IMR-90 (cell line): ENCODE data around the gene MTRFR. TPM values are rescaled to one million over a fixed set of nuclear protein-coding genes. Genes with fewer than 3 reads are reported as not detected.

Experiments
- ATAC-seq: fragments of 200-7000 bp; cut with Tn5 transposase; 2 replicates; pipeline ENCODE4 v1.9.1; 2020; ENCODE audit warnings: low read depth, mild to moderate bottlenecking, moderate library complexity
- BruUV-seq: library from RNA; stranded (reverse); fragments of 400-500 nt; replicated peaks from 2 replicates; lab custom pipeline; 2021; lab: Mats Ljungman, UMichigan
- CTCF ChIA-PET: fragments of 300-600 bp; formaldehyde crosslinking; extraction: SDS; loops from one replicate; lab custom pipeline; 2021; ENCODE audit warnings: antibody characterized with exemption; lab: Yijun Ruan, JAX
- POLR2A ChIA-PET: fragments of 300-600 bp; sonication (Branson Sonifier 250); formaldehyde crosslinking; loops from one replicate; lab custom pipeline; 2022; ENCODE audit warnings: antibody characterized with exemption; ENCODE audit not compliant: unreplicated experiment; lab: Charles Lee
- DNase-seq: peaks from one replicate; pipeline ENCODE4 v3.0.0; 2013
- H2AFZ ChIP-seq: replicated peaks from 2 replicates; pipeline ENCODE3; 2013; ENCODE audit warnings: low read length, mild to moderate bottlenecking; ENCODE audit not compliant: poor library complexity
- H2AK5ac ChIP-seq: 2 replicates; pipeline ENCODE4 v1.6.1; 2013; ENCODE audit warnings: low read depth, low read length, inconsistent platforms
- H2AK9ac ChIP-seq: replicated peaks from 2 replicates; pipeline ENCODE3; 2013; ENCODE audit warnings: mild to moderate bottlenecking, low read depth, low read length, moderate library complexity; ENCODE audit not compliant: poor library complexity
- H2BK120ac ChIP-seq: 2 replicates; pipeline ENCODE4 v1.6.1; 2013; ENCODE audit warnings: low read depth, low read length, inconsistent platforms
- H2BK15ac ChIP-seq: 3 replicates; pipeline ENCODE4 v1.6.1; 2013; ENCODE audit warnings: low read depth, low read length, inconsistent platforms
- H2BK20ac ChIP-seq: 2 replicates; pipeline ENCODE4 v1.6.1; 2013; ENCODE audit warnings: low read depth, mild to moderate bottlenecking, inconsistent platforms, low read length, moderate library complexity
- H2BK5ac ChIP-seq: 2 replicates; pipeline ENCODE4 v1.6.1; 2013; ENCODE audit warnings: mild to moderate bottlenecking, low read depth, low read length, inconsistent platforms; ENCODE audit not compliant: poor library complexity, severe bottlenecking
- H3K14ac ChIP-seq: replicated peaks from 2 replicates; pipeline ENCODE4 v1.6.1; 2013; ENCODE audit warnings: low read depth, low read length, inconsistent platforms
- H3K18ac ChIP-seq: 2 replicates; pipeline ENCODE4 v1.6.1; 2013; ENCODE audit warnings: low read depth, low read length, control low read depth
- H3K23ac ChIP-seq: 2 replicates; pipeline ENCODE4 v1.6.1; 2013; ENCODE audit warnings: low read depth, low read length, inconsistent platforms
- H3K27ac ChIP-seq: 2 replicates; pipeline ENCODE4 v1.5.1; 2013; ENCODE audit warnings: mild to moderate bottlenecking, control low read depth, low read length; ENCODE audit not compliant: insufficient read depth
- H3K27me3 ChIP-seq: 2 replicates; pipeline ENCODE4 v1.6.1; 2013; ENCODE audit warnings: low read length; ENCODE audit not compliant: control insufficient read depth, insufficient read depth
- H3K36me3 ChIP-seq: 2 replicates; pipeline ENCODE4 v1.6.1; 2013; ENCODE audit warnings: low read length, mixed read lengths; ENCODE audit not compliant: control insufficient read depth, insufficient read depth
- H3K4ac ChIP-seq: 2 replicates; pipeline ENCODE4 v1.6.1; 2013; ENCODE audit warnings: low read depth, low read length, inconsistent platforms
- H3K4me1 ChIP-seq: 2 replicates; pipeline ENCODE4 v1.6.1; 2013; ENCODE audit warnings: low read length, mixed read lengths; ENCODE audit not compliant: control insufficient read depth, insufficient read depth
- H3K4me2 ChIP-seq: 2 replicates; pipeline ENCODE4 v1.6.1; 2013; ENCODE audit warnings: low read depth, mild to moderate bottlenecking, control low read depth, low read length, moderate library complexity
- H3K4me3 ChIP-seq: 2 replicates; pipeline ENCODE4 v1.5.1; 2013; ENCODE audit warnings: low read depth, mild to moderate bottlenecking, control low read depth, low read length, moderate library complexity; ENCODE audit not compliant: insufficient read depth
- H3K56ac ChIP-seq: 2 replicates; pipeline ENCODE4 v1.6.1; 2013; ENCODE audit warnings: low read length, inconsistent platforms; ENCODE audit not compliant: insufficient read depth; ENCODE audit errors: extremely low read depth
- H3K79me1 ChIP-seq, 2 experiments: 2 replicates each; pipeline ENCODE4 v1.6.1; 2013; ENCODE audit warnings: low read length in 2 of 2, inconsistent platforms in 1 of 2, low read depth in 1 of 2
- H3K9ac ChIP-seq: 2 replicates; pipeline ENCODE4 v1.6.1; 2013; ENCODE audit warnings: low read depth, low read length, control low read depth
- H3K9me1 ChIP-seq: 2 replicates; pipeline ENCODE4 v1.6.1; 2013; ENCODE audit warnings: low read length, inconsistent platforms; ENCODE audit not compliant: insufficient read depth
- H3K9me3 ChIP-seq: 2 replicates; pipeline ENCODE4 v1.6.1; 2013; ENCODE audit warnings: low read length; ENCODE audit not compliant: control insufficient read depth, insufficient read depth
- H4K20me1 ChIP-seq: 2 replicates; pipeline ENCODE4 v1.6.1; 2013; ENCODE audit warnings: low read length, inconsistent platforms; ENCODE audit not compliant: insufficient read depth
- H4K5ac ChIP-seq: 2 replicates; pipeline ENCODE4 v1.6.1; 2013; ENCODE audit warnings: mild to moderate bottlenecking, low read depth, low read length, control low read depth
- H4K8ac ChIP-seq, 2 experiments: 2 replicates each; pipeline ENCODE4 v1.6.1; 2013; ENCODE audit warnings: low read depth in 2 of 2, low read length in 2 of 2, control low read depth in 1 of 2, inconsistent platforms in 1 of 2
- H4K91ac ChIP-seq: 2 replicates; pipeline ENCODE4 v1.6.1; 2013; ENCODE audit warnings: low read depth, low read length, inconsistent platforms; ENCODE audit not compliant: insufficient read depth
- BHLHE40 ChIP-seq: fragments of 150-350 bp; IDR thresholded peaks from 2 replicates; pipeline ENCODE4 v1.6.1; 2016; ENCODE audit warnings: mild to moderate bottlenecking, low read depth, low read length
- CHD1 ChIP-seq: IDR thresholded peaks from 2 replicates; pipeline ENCODE4 v1.6.1; 2012; ENCODE audit warnings: low read depth, low read length, improper control_type of control experiment
- ELK1 ChIP-seq: fragments of 150-350 bp; IDR thresholded peaks from 2 replicates; pipeline ENCODE4 v1.6.1; 2016; ENCODE audit warnings: low read depth, mild to moderate bottlenecking, low read length, moderate library complexity, borderline replicate concordance
- MAFK ChIP-seq: IDR thresholded peaks from 2 replicates; pipeline ENCODE4 v1.6.1; 2012; ENCODE audit warnings: low read depth, low read length, improper control_type of control experiment
- NFE2L2 ChIP-seq: fragments of 150-350 bp; IDR thresholded peaks from 2 replicates; pipeline ENCODE4 v1.6.1; 2016; ENCODE audit warnings: low read depth, mild to moderate bottlenecking, low read length
- RAD21 ChIP-seq: IDR thresholded peaks from 2 replicates; pipeline ENCODE4 v1.6.1; 2012; ENCODE audit warnings: low read length, improper control_type of control experiment
- RCOR1 ChIP-seq: IDR thresholded peaks from 2 replicates; pipeline ENCODE4 v1.6.1; 2012; ENCODE audit warnings: mild to moderate bottlenecking, low read length, improper control_type of control experiment; ENCODE audit not compliant: insufficient replicate concordance
- RFX5 ChIP-seq: IDR thresholded peaks from 2 replicates; pipeline ENCODE4 v1.8.0; 2012; ENCODE audit warnings: low read depth, mild to moderate bottlenecking, low read length, moderate library complexity
- WGBS, 2 experiments: methylation state at CpG; one replicate each; pipeline versions ENCODE4 v1.1.5 to v1.1.7; 2013; ENCODE audit warnings: missing lambda C conversion rate in 2 of 2; ENCODE audit not compliant: insufficient read length in 1 of 2; ENCODE audit errors: extremely low coverage in 2 of 2; 5-methylcytosine and 5-hydroxymethylcytosine counted together
- dilution Hi-C: fragments of 300-500 bp; cut with HindIII; formaldehyde crosslinking; loops from one replicate; pipeline ENCODE4 v1.14.3; 2018; ENCODE audit warnings: low sequenced_read_pairs; ENCODE audit not compliant: unreplicated experiment
- in situ Hi-C: fragments of 300-500 bp; cut with MboI; formaldehyde crosslinking; loops from 3 replicates; pipeline ENCODE4 v1.14.3; 2019; ENCODE audit warnings: low sequenced_read_pairs, inconsistent platforms, mixed read lengths
- intact Hi-C: fragments of 100-400 bp; cut with micrococcal nuclease; formaldehyde crosslinking; loops from 2 replicates; pipeline ENCODE4 v1.10.0; 2022
- polyA plus RNA-seq, 3 experiments: library from polyadenylated mRNA; depleted of rRNA; stranded (reverse); fragments of >200 nt; gene quantifications; 2 replicates each; pipeline ENCODE4 v1.2.3, GENCODE V29; 2012; ENCODE audit warnings: low replicate concordance in 1 of 3
- total RNA-seq: library from RNA; depleted of rRNA; stranded (reverse); fragments of >200 nt; gene quantifications from 2 replicates; pipeline ENCODE4 v1.2.3, GENCODE V29; 2012

MTRFR gene
- total and polyA plus RNA-seq, 2 of the 4 experiments (the other 2 are of a cell fraction) = 8.6 to 10.2 TPM

GRCh38 chr12:123254853-123255446 lies 21.7 kb downstream of the MTRFR start:
- H4K5ac ChIP-seq = no peak overlapping the region
- 80% methylated on average over 1 of the region's 5 CpGs; no CpG with 5 or more reads in 1 of the 2 experiments for WGBS, 2 experiments
- H3K36me3 ChIP-seq = peaks cover 47% of the 10 kb centered on the region
- no peak for TF ChIP-seq BHLHE40
- TF ChIP-seq RFX5 = no peak
- no peak for TF ChIP-seq MAFK
- TF ChIP-seq ELK1 = no peak
- TF ChIP-seq NFE2L2 = no peak
- TF ChIP-seq CHD1 = no peak
- TF ChIP-seq RAD21 = no peak
- TF ChIP-seq RCOR1 = no peak
- no peak overlapping the region for H2AK9ac ChIP-seq
- CTCF ChIA-PET = interaction anchor here (0.9 kb wide), 1 partner anchor 302 kb away, joined by 3 read pairs; no protein-coding TSS in a partner anchor
- peaks cover 1% of the 10 kb centered on the region; the same call in 1 of the 2 replicates for H3K4me1 ChIP-seq
- peaks cover 6% of the 10 kb centered on the region for H3K9me1 ChIP-seq
- dilution Hi-C loops (no loop called here), in situ Hi-C loops (no loop called here), intact Hi-C loops (no loop called here)
- POLR2A ChIA-PET = no interaction called here
- DNase-seq (no peak), ATAC-seq (no peak)
- no peak overlapping the region for H3K56ac ChIP-seq
- H4K8ac ChIP-seq = no peak overlapping the region
- no peak overlapping the region for H2AFZ ChIP-seq
- H3K9ac ChIP-seq = no peak overlapping the region
- no peak overlapping the region for H3K27ac ChIP-seq
- H4K91ac ChIP-seq = no peak overlapping the region
- H3K4me2 ChIP-seq = no peak overlapping the region
- H3K23ac ChIP-seq = no peak overlapping the region
- no peak overlapping the region for H3K14ac ChIP-seq
- H3K9me3 ChIP-seq = no peaks in the 10 kb centered on the region
- H3K4me3 ChIP-seq = no peak overlapping the region
- H2AK5ac ChIP-seq = no peak overlapping the region
- H4K20me1 ChIP-seq = peaks cover 32% of the 10 kb centered on the region
- no TSS peak for BruUV-seq
- H2BK15ac ChIP-seq = no peak overlapping the region
- no peak overlapping the region for H3K4ac ChIP-seq
- H2BK20ac ChIP-seq = no peak overlapping the region
- H2BK5ac ChIP-seq = no peak overlapping the region
- H2BK120ac ChIP-seq = no peak overlapping the region
- peaks cover 24 to 70% of the 10 kb centered on the region in 2 experiments for H3K79me1 ChIP-seq
- H3K18ac ChIP-seq = no peak overlapping the region
- H3K27me3 ChIP-seq = no peaks in the 10 kb centered on the region
